ENCODE data around the gene NRG2.

GRCh38 chr5:139852696-139853095 lies 190.4 kb downstream of the NRG2 start:
- no peak for TF ChIP-seq CTCF (IDR thresholded peaks at IDR 0.05)
- no peak for TF ChIP-seq POLR2A (IDR thresholded peaks at IDR 0.05)
